ENCODE data around the gene PPP1R27.

PPP1R27 gene

DNA sequence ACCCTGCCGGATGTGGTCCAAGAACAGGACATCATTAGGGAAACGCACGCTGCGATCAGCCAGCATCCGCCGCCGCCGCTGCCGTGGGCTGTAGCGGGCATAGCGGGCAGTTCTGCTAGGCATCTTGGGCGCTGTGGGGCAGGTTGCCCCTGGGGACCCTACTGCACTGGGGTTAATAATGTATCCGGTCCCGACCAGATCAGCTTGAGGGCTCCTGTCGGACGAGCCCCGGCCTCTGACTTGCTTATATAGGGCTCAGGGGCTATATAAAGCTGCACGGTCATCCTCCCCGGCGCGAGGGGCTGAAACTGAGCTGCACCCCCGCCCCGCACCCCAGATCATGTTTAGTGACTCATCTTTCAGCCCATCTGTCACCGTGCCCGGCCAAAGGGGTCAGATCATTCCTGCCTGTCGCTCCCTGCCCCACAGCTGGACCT lies at the start of gene PPP1R27:
Gene PPP1R27, minus strand, starts transcription at position 220 of the 437 bp plus-strand sequence. Its CDS starts 97 bp downstream, at position 123.
- H3K27ac ChIP-seq, result peak within 1 kb of the TSS; percentile 98
- TF ChIP-seq, protein P1, sequence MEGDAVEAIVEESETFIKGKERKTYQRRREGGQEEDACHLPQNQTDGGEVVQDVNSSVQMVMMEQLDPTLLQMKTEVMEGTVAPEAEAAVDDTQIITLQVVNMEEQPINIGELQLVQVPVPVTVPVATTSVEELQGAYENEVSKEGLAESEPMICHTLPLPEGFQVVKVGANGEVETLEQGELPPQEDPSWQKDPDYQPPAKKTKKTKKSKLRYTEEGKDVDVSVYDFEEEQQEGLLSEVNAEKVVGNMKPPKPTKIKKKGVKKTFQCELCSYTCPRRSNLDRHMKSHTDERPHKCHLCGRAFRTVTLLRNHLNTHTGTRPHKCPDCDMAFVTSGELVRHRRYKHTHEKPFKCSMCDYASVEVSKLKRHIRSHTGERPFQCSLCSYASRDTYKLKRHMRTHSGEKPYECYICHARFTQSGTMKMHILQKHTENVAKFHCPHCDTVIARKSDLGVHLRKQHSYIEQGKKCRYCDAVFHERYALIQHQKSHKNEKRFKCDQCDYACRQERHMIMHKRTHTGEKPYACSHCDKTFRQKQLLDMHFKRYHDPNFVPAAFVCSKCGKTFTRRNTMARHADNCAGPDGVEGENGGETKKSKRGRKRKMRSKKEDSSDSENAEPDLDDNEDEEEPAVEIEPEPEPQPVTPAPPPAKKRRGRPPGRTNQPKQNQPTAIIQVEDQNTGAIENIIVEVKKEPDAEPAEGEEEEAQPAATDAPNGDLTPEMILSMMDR (conservative IDR thresholded peaks at IDR 0.05), result no peak

DNA sequence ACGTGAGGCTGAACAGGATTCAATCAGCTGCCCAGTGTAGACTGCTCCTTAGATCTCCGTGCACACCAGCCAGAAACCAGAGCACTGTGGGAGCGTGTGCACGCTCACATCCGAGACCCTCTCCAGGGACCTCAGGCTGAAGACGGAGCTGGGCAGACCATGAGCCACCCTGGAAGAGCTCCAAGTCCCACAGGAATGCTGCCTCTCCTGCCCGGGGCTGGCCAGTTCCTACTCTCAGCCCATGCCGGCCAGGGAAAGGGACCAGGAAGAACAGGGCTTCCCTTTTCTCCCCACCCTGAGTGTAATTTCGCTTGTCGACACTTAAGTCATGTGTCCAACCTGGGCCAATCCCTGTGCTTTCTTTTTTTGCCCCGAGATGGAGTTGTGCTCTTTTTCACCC lies 49.7 kb upstream of the PPP1R27 start:
- TF ChIP-seq, protein P1 (conservative IDR thresholded peaks at IDR 0.05), result no peak
- no peak overlapping the region for H3K27ac ChIP-seq

GRCh38 chr17:81879121-81879520 lies 44.3 kb upstream of the PPP1R27 start:
- TF ChIP-seq, protein P1 (conservative IDR thresholded peaks at IDR 0.05), result no peak
- no peak overlapping the region for H3K27ac ChIP-seq

- TF ChIP-seq, protein P1 (conservative IDR thresholded peaks at IDR 0.05), result no peak
- H3K27ac ChIP-seq, result no peak overlapping the region
Measured at GRCh38 chr17:81878294-81878693, 43.4 kb upstream of the PPP1R27 start.

DNA sequence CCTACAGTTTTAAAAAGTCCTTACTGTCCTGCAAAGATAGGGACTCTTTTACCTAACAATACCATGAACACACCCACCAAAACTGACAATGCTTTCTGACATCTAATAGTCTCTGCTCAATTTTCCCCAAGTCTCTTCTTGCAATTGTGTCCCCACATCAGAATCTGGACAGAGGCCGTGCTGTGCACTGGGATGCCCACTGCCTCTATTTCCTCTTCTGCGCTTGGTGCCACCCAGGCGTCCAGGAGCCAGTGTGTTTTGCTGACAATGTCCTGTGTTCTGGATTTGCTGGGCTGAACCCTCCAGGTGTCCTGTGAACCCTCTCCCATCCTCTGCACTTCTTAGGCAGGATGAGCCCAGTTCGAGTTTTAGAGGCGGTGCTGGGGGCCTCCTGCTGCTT lies 42.7 kb upstream of the PPP1R27 start:
- no peak overlapping the region for H3K27ac ChIP-seq
- TF ChIP-seq, protein P1 (conservative IDR thresholded peaks at IDR 0.05), result no peak

DNA sequence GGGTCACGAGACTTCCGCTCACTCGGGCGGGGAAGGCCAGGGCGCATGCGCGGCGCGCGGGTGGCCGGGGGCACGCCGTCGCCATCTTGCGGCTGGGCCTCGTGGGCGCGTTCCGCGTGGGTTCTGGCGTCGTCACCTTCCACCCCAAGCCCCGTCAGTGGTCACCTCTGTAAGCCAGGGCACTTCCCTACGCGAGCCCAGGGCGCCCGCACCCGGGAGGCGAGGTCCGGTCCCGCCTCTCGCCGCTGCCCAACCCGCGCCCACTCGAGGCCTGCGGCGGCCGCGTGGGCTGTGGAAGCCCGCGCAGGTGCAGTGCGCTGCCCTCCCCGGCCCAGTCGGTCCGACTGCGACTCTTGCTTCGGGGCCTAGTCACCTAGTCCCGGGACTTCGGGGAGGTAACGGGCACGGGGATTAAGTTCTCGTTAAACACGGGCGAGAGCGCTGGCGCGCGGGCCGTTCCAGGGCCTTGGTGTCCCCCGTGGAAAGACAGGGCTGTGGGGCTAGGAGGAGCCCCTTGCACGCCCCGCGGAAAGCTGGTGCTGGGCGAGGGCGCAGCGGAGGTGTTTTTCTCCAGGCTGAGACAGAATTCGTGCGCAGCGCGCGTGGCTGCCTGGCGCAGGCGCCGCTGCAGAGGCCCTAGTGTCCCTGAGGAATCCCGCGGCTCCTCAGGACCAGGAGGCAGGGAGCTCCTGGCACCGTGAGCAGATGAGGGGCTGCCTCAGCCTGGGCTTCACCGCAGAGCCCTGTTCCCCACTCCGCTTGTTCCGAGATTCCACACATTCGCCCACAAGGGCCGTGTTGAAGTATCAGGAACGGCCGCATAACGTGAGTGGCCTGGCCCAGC lies 36.8 kb upstream of the PPP1R27 start:
- H3K27ac ChIP-seq, result peak overlapping the region; percentile 100
- TF ChIP-seq, protein P1 (conservative IDR thresholded peaks at IDR 0.05), result peak; percentile 39

DNA sequence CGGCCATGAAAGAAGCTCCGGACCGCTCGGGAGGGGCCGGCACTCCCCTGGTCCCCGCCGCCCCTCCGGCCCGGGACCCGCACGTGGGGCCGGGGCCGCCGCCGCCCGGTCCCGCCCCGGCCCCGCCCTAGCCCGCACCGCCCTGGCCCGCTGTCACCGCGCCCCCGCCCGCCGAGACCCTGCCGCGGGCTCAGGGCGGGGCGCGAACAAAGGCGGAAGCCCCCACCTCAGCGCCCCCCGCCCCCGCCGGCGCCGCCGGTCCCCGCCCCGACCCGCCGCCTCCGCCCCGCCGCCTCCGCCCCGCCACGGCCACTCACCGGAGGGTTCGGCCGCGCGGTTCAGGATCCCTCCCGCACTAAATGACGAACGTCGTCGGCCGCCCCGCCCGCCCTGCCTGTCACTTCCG lies 36.1 kb upstream of the PPP1R27 start, which contains the start of gene ARHGDIA:
Gene ARHGDIA, minus strand, starts transcription at position 357 of the 406 bp plus-strand sequence. CDS start 1,407 bp downstream, outside the sequence.
- H3K27ac ChIP-seq, result peak within 1 kb of the TSS; percentile 100
- TF ChIP-seq, protein P1 (conservative IDR thresholded peaks at IDR 0.05), result no peak

All from VCaP (cell line).